Neural progenitor cell (in vitro differentiated cells): ENCODE results near the gene GOT1. TPM values are rescaled to one million over a fixed set of nuclear protein-coding genes. Genes with fewer than 3 reads are reported as not detected.

Experiments used
- DNase-seq: peaks from one replicate; pipeline ENCODE4 v3.0.0-alpha.2; 2016; ENCODE audit warnings: low spot score
- H2AFZ ChIP-seq: fragments of 200-600 bp; sonication (generic); replicated peaks from 2 replicates; pipeline ENCODE4 v1.6.1; 2016; ENCODE audit warnings: antibody characterized with exemption
- H3F3A ChIP-seq: fragments of 200-600 bp; sonication (generic); 2 replicates; pipeline ENCODE4 v1.6.1; 2016; ENCODE audit warnings: antibody characterized with exemption, low read depth
- H3K27ac ChIP-seq: fragments of 200-600 bp; sonication (generic); 2 replicates; pipeline ENCODE4 v1.5.1; 2016; ENCODE audit warnings: mild to moderate bottlenecking
- H3K27me3 ChIP-seq: fragments of 200-600 bp; sonication (generic); 2 replicates; pipeline ENCODE4 v1.6.1; 2016; ENCODE audit warnings: mild to moderate bottlenecking, moderate library complexity
- H3K36me3 ChIP-seq: fragments of 200-600 bp; sonication (generic); 2 replicates; pipeline ENCODE4 v1.5.1; 2016
- H3K4me1 ChIP-seq: fragments of 200-600 bp; sonication (generic); 2 replicates; pipeline ENCODE4 v1.6.1; 2016; ENCODE audit warnings: mixed run types
- H3K4me2 ChIP-seq: fragments of 200-600 bp; sonication (generic); 2 replicates; pipeline ENCODE4 v1.6.1; 2016
- H3K4me3 ChIP-seq: fragments of 200-600 bp; sonication (generic); 2 replicates; pipeline ENCODE4 v1.5.1; 2016
- H3K79me2 ChIP-seq: fragments of 200-600 bp; sonication (generic); 2 replicates; pipeline ENCODE4 v1.6.1; 2016; ENCODE audit warnings: low read depth
- H3K9ac ChIP-seq: fragments of 200-600 bp; sonication (generic); 2 replicates; pipeline ENCODE4 v1.6.1; 2016
- H3K9me3 ChIP-seq: fragments of 200-600 bp; sonication (generic); 2 replicates; pipeline ENCODE4 v1.5.1; 2016; ENCODE audit warnings: low read depth
- H4K20me1 ChIP-seq: fragments of 200-600 bp; sonication (generic); 2 replicates; pipeline ENCODE4 v1.6.1; 2016; ENCODE audit warnings: low read depth
- H3K27ac Mint-ChIP-seq: 3 replicates; pipeline ENCODE4 v1.8.0; 2021; ENCODE audit warnings: mixed read lengths
- H3K27me3 Mint-ChIP-seq: 2 replicates; pipeline ENCODE4 v1.8.0; 2022; ENCODE audit warnings: low read depth, mild to moderate bottlenecking, inconsistent platforms, moderate library complexity, mixed read lengths; ENCODE audit not compliant: insufficient read depth
- H3K36me3 Mint-ChIP-seq: 3 replicates; pipeline ENCODE4 v1.8.0; 2021; ENCODE audit warnings: mixed read lengths
- H3K4me1 Mint-ChIP-seq: 3 replicates; pipeline ENCODE4 v1.8.0; 2021; ENCODE audit warnings: mixed read lengths
- H3K4me3 Mint-ChIP-seq: 3 replicates; pipeline ENCODE4 v1.8.0; 2021; ENCODE audit warnings: mild to moderate bottlenecking, moderate library complexity, mixed read lengths
- H3K9me3 Mint-ChIP-seq: 3 replicates; pipeline ENCODE4 v1.8.0; 2020; ENCODE audit warnings: mixed read lengths
- EZH2 ChIP-seq: fragments of 200-600 bp; sonication (generic); IDR thresholded peaks from 2 replicates; pipeline ENCODE4 v1.6.1; 2017; ENCODE audit warnings: antibody characterized with exemption, mild to moderate bottlenecking, moderate library complexity
- EZH2phosphoT487 ChIP-seq: fragments of 200-600 bp; sonication (generic); IDR thresholded peaks from 2 replicates; pipeline ENCODE4 v1.6.1; 2017; ENCODE audit warnings: antibody characterized with exemption
- total RNA-seq: library from RNA; depleted of rRNA; stranded (reverse); fragments of >200 nt; gene quantifications from 2 replicates; pipeline ENCODE4 v1.2.3, GENCODE V29; 2015; ENCODE audit warnings: low replicate concordance
- TF ChIP-seq, protein P1 (sequence below): fragments of 200-600 bp; sonication (generic); IDR thresholded peaks from 2 replicates; pipeline ENCODE4 v1.5.1; 2017; ENCODE audit warnings: antibody characterized with exemption, mild to moderate bottlenecking

Gene GOT1
- total RNA-seq, 1 donor from 2014 or later, result 36.1 TPM

DNA sequence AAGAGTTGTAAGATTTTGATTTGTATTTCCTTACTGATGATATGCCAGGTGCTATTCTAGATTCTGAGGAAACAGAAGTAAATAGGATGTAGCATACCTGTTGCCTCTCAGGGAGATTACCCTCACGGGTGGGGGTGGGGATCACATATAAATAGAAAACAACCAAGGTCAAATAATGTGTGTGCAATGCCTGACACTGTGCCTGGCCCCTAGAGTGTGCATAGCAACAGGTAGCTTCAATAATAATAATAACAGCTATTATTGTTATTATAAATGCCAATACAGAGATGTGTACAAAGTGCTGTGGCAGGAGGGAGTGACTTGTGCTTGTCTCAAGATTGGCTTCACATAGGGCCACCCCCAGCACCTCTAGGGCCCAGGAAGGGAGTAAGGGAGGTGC lies 77.2 kb downstream of the GOT1 start:
- TF ChIP-seq EZH2phosphoT487 (no peak), EZH2 (no peak)
- TF ChIP-seq, protein P1, sequence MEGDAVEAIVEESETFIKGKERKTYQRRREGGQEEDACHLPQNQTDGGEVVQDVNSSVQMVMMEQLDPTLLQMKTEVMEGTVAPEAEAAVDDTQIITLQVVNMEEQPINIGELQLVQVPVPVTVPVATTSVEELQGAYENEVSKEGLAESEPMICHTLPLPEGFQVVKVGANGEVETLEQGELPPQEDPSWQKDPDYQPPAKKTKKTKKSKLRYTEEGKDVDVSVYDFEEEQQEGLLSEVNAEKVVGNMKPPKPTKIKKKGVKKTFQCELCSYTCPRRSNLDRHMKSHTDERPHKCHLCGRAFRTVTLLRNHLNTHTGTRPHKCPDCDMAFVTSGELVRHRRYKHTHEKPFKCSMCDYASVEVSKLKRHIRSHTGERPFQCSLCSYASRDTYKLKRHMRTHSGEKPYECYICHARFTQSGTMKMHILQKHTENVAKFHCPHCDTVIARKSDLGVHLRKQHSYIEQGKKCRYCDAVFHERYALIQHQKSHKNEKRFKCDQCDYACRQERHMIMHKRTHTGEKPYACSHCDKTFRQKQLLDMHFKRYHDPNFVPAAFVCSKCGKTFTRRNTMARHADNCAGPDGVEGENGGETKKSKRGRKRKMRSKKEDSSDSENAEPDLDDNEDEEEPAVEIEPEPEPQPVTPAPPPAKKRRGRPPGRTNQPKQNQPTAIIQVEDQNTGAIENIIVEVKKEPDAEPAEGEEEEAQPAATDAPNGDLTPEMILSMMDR, result no peak
- Histone ChIP-seq H3K4me2 (no peak overlapping the region), H3K27me3 (no peaks in the 10 kb centered on the region), H3K9me3 (no peaks in the 10 kb centered on the region), H3K9ac (no peak overlapping the region), H4K20me1 (no peaks in the 10 kb centered on the region), H3K27ac (no peak overlapping the region), H3F3A (peaks cover 8% of the 10 kb centered on the region), H3K4me3 (no peak overlapping the region), H3K79me2 (no peaks in the 10 kb centered on the region), H3K36me3 (no peaks in the 10 kb centered on the region), H2AFZ (no peak overlapping the region), H3K4me1 (peaks cover 7% of the 10 kb centered on the region)
- no peaks in the 10 kb centered on the region for H3K36me3 Mint-ChIP-seq
- H3K4me1 Mint-ChIP-seq, result peaks cover 2% of the 10 kb centered on the region
- no peak for DNase-seq
- H3K27ac Mint-ChIP-seq, result no peak overlapping the region
- no peaks in the 10 kb centered on the region for H3K9me3 Mint-ChIP-seq
- H3K27me3 Mint-ChIP-seq, result peaks cover 4% of the 10 kb centered on the region
- no peak overlapping the region for H3K4me3 Mint-ChIP-seq

DNA sequence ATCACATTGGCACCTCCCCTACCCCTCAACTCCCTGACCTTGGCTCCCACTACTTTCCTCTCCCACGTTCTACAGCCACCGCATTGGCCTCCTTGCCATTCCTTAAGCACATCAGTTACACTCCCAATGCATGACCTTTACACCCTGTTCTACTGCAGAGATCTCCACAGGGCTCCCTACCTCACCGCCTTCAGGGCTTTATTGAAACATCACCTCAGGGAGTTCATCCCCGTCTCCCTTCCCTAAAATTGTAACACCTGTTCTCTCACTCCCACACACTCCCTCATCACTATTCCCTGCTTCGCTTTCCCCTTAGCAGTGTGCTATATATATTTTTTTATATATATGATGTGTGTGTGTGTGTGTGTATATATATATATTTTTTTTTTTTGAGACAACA lies 82.8 kb downstream of the GOT1 start:
- Mint-ChIP-seq H3K4me3 (no peak overlapping the region), H3K9me3 (no peaks in the 10 kb centered on the region), H3K36me3 (no peaks in the 10 kb centered on the region), H3K27ac (no peak overlapping the region), H3K27me3 (peaks cover 2% of the 10 kb centered on the region), H3K4me1 (peaks cover 5% of the 10 kb centered on the region)
- Histone ChIP-seq H3K79me2 (no peaks in the 10 kb centered on the region), H3F3A (no peaks in the 10 kb centered on the region), H3K36me3 (no peaks in the 10 kb centered on the region), H2AFZ (no peak overlapping the region), H3K27me3 (no peaks in the 10 kb centered on the region), H3K9me3 (no peaks in the 10 kb centered on the region), H4K20me1 (no peaks in the 10 kb centered on the region), H3K9ac (no peak overlapping the region), H3K27ac (no peak overlapping the region), H3K4me2 (no peak overlapping the region), H3K4me1 (no peaks in the 10 kb centered on the region), H3K4me3 (no peak overlapping the region)
- TF ChIP-seq EZH2phosphoT487, result no peak
- TF ChIP-seq EZH2, result no peak
- TF ChIP-seq, protein P1, result no peak
- DNase-seq, result no peak

Other genes starting within 250 kb of the GOT1 start
- gene HPSE2, start 194.8 kb downstream of the GOT1 start, total RNA-seq, result 3.4 and 4.3 TPM in 2 replicates
- gene CNNM1, start 101.3 kb downstream of the GOT1 start, total RNA-seq, result 0.56 and 1.1 TPM in 2 replicates
- gene NKX2-3, start 102.3 kb upstream of the GOT1 start, total RNA-seq, result not detected in 2 replicates
- gene SLC25A28, start 189.8 kb upstream of the GOT1 start, total RNA-seq, result 12.4 and 15.3 TPM in 2 replicates
- 7.2 and 10.2 TPM in 2 replicates for gene ENTPD7, start 228.9 kb upstream of the GOT1 start, total RNA-seq